Duodenal mucosa (tissue), 2 donors: Measurements from ENCODE around the gene C1orf122.

Experiments used
- H3K27ac ChIP-seq: one replicate; pipeline ENCODE4 v1.7.0; 2013; ENCODE audit warnings: low read depth, low read length
- H3K27me3 ChIP-seq, 2 donors: one replicate each; pipeline ENCODE4 v1.7.0; 2013; ENCODE audit warnings: low read length in 2 of 2, control low read depth in 1 of 2; ENCODE audit not compliant: insufficient read depth in 2 of 2, control insufficient read depth in 1 of 2
- H3K36me3 ChIP-seq, 2 donors: one replicate each; pipeline ENCODE4 v1.7.0; 2013; ENCODE audit warnings: low read length in 2 of 2, control low read depth in 1 of 2; ENCODE audit not compliant: insufficient read depth in 2 of 2, control insufficient read depth in 1 of 2
- H3K4me1 ChIP-seq, 2 donors: one replicate each; pipeline ENCODE4 v1.7.0; 2013; ENCODE audit warnings: low read length in 2 of 2, control low read depth in 1 of 2; ENCODE audit not compliant: insufficient read depth in 2 of 2, control insufficient read depth in 1 of 2
- H3K4me3 ChIP-seq, 2 donors: one replicate each; pipeline ENCODE4 v1.7.0; 2013; ENCODE audit warnings: low read length in 2 of 2, low read depth in 1 of 2
- H3K9ac ChIP-seq, 2 donors: one replicate each; pipeline ENCODE4 v1.7.0; 2013; ENCODE audit warnings: low read length in 2 of 2, low read depth in 1 of 2
- H3K9me3 ChIP-seq, 2 donors: one replicate each; pipeline ENCODE4 v1.7.0; 2013; ENCODE audit warnings: low read length in 2 of 2, control low read depth in 1 of 2; ENCODE audit not compliant: control insufficient read depth in 1 of 2

C1orf122 gene

DNA sequence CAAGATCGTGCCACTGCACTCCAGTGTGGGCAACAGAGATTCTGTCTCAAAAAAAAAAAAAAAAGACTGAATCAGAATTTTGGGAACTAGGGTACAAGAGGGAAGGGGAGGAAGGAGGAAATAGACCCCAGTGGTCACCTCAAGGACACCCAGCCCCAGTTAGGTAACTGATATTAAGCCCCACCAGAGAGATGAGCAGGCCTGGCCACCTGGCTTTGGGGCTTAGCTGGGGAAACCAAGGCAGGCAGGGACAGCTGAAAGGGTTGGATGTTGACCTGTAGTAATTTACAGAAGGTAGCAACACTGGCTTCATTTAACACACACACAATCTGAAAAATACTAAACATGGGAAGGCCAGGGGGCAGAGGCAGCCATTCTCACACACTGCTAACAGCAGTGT, 5.2 kb upstream of the C1orf122 start:
- Histone ChIP-seq H3K4me3 (no peak overlapping the region), H3K9ac (no peak overlapping the region), H3K36me3 (peaks cover 39 to 63% of the 10 kb centered on the region in 2 donors), H3K27ac (no peak overlapping the region), H3K27me3 (no peaks in the 10 kb centered on the region), H3K9me3 (no peaks in the 10 kb centered on the region), H3K4me1 (peaks cover 7 to 10% of the 10 kb centered on the region in 2 donors)

DNA sequence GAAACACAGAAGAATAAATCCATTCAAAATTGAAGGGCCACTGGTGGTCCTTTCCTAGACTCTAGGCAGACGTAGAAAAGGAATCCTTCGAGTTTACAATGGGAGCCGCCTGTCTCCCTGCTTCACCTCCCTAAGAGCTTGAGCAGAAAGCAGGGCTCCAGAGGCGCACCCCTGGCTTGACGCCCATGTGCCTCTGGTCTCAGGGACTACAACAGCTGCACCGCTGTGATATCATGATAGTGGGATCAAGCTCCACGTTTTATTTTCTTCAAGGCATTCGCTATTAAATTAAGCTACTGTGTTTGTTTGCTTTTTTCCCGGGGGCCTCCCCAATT, 403 bp upstream of the C1orf122 start:
- Histone ChIP-seq H3K36me3 (peaks cover 30 to 45% of the 10 kb centered on the region in 2 donors), H3K27ac (no peak overlapping the region), H3K27me3 (no peaks in the 10 kb centered on the region), H3K4me3 (peak overlapping the region; percentile 82 to 93), H3K9ac (peak overlapping the region; percentile 76 to 88), H3K4me1 (peaks cover 15 to 17% of the 10 kb centered on the region in 2 donors), H3K9me3 (no peaks in the 10 kb centered on the region)

DNA sequence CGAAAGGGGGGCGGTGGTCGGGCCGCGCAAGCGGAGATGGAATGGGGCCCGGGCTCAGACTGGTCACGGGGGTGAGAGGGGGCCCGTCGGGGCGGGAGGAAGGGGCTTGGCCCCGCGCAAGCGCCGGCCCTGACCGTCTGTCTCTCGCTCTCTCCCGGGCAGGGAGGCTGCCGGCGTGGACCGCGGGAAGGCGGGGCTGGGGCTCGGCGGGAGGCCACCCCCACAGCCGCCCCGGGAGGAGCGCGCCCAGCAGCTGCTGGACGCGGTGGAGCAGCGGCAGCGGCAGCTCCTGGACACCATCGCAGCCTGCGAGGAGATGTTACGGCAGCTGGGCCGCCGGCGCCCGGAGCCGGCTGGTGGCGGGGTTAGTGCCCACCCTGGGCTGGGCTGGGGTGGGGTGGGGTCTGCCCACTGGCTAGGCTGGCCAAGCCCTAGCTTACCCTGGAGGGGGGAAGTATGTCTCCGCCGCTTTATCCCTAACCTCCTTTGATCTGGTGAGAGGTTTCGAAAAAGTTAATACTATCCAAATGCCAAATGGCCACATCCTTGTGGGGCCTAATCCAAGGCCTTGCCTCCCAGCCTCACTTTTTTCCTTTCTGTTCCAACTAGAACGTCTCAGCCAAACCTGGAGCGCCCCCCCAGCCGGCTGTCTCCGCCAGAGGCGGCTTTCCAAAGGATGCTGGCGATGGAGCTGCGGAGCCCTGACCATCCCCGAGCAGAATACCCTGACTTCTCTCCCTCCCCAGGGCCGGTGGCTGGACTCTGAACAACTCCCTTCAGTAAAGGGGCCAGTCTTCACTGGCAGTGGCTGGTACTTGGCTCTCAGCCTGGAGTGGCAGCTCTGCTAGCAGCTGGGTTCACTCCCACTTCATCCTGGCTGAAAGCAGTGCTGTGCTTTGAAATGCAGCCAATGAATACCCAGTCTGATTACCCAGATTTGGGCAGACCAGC, 1.1 kb downstream of the C1orf122 start:
- Histone ChIP-seq H3K9ac (peak overlapping the region; percentile 61 to 68), H3K27me3 (no peaks in the 10 kb centered on the region), H3K9me3 (no peaks in the 10 kb centered on the region), H3K4me1 (peaks cover 15 to 17% of the 10 kb centered on the region in 2 donors), H3K4me3 (peak overlapping the region; percentile 82 to 93), H3K36me3 (peaks cover 24 to 30% of the 10 kb centered on the region in 2 donors), H3K27ac (peak overlapping the region; percentile 71)

DNA sequence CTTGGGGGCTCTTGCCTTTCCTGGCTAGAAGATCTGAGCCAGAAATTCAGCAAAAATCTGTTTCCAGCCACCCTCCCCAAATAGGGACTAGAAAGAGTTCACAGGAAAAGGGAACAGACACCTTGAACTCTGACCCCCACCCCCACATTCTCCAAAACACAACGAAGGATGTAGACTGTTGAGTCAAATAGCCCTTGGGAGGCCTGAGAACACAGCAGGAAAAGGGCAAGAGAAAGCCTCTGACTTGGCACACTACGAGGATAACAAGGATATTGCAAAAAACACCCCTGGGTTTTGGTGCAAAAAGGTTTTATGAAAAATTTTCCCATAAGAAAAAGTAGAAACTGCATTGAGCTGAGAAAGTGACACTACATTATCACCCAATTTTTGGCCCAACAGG, 2.4 kb downstream of the C1orf122 start:
- Histone ChIP-seq H3K9me3 (no peaks in the 10 kb centered on the region), H3K4me1 (peaks cover 15 to 17% of the 10 kb centered on the region in 2 donors), H3K4me3 (no peak overlapping the region), H3K36me3 (peaks cover 19 to 26% of the 10 kb centered on the region in 2 donors), H3K27me3 (no peaks in the 10 kb centered on the region), H3K27ac (no peak overlapping the region), H3K9ac (no peak overlapping the region)

- Histone ChIP-seq H3K9ac (no peak overlapping the region), H3K27ac (no peak overlapping the region), H3K4me3 (no peak overlapping the region), H3K9me3 (no peaks in the 10 kb centered on the region), H3K27me3 (no peaks in the 10 kb centered on the region), H3K4me1 (peaks cover 15 to 17% of the 10 kb centered on the region in 2 donors), H3K36me3 (peaks cover 23 to 27% of the 10 kb centered on the region in 2 donors)
These were observed 3.6 kb downstream of the C1orf122 start for GRCh38 chr1:37811027-37811655.

GRCh38 chr1:37813529-37814145, 6.0 kb downstream of the C1orf122 start:
- peaks cover 18 to 37% of the 10 kb centered on the region in 2 donors for H3K36me3 ChIP-seq
- H3K9me3 ChIP-seq: no peaks in the 10 kb centered on the region
- no peak overlapping the region for H3K9ac ChIP-seq
- H3K27me3 ChIP-seq: no peaks in the 10 kb centered on the region
- H3K4me3 ChIP-seq: no peak overlapping the region
- peaks cover 7% of the 10 kb centered on the region in 2 donors for H3K4me1 ChIP-seq
- H3K27ac ChIP-seq: no peak overlapping the region

DNA sequence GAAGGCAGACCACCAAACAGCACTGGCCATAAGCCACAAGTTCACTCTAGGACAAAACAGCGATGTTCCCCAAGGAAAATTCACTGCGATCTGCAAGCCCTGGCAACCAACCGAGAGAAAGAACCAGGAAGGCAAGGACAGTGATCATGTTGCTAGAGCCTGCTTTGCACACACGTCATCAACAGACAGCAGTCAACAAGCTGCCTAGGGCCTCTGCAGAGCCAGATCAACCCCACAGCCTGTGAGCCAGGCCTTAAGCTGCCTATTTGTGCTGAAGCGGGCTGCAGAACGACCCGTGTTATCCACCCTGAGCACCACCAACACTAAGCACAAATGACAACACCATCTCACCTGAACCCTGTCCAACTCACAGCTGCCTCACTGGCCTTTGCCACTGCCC, 6.7 kb downstream of the C1orf122 start:
- no peaks in the 10 kb centered on the region for H3K27me3 ChIP-seq
- no peaks in the 10 kb centered on the region for H3K9me3 ChIP-seq
- no peak overlapping the region for H3K4me3 ChIP-seq
- no peak overlapping the region for H3K9ac ChIP-seq
- H3K36me3 ChIP-seq: peaks cover 18 to 37% of the 10 kb centered on the region in 2 donors
- no peak overlapping the region for H3K27ac ChIP-seq
- H3K4me1 ChIP-seq: peaks cover 1 to 2% of the 10 kb centered on the region in 2 donors

DNA sequence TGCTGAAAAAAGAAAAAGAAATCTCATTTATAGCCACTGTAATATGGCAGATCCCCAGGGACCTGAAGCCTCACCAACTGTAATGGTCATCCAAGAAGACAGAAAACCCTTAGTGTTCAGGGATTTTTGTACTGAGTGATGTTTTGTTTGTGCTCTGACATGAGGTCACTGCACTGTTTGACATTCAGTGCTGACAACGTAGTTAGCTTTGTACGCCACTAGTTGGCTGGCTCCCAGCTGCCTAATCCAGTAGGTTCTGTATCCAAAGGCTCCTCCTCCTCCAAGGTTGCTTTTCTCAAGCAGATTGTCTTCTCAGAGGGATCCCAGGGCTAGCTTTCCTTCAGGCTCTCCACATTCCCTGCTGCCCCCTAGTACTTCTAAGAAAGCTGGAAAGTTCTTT, 9.9 kb downstream of the C1orf122 start:
- no peaks in the 10 kb centered on the region for H3K4me1 ChIP-seq
- H3K9me3 ChIP-seq: no peaks in the 10 kb centered on the region
- no peak overlapping the region for H3K9ac ChIP-seq
- no peak overlapping the region for H3K27ac ChIP-seq
- H3K27me3 ChIP-seq: no peaks in the 10 kb centered on the region
- H3K4me3 ChIP-seq: no peak overlapping the region
- peaks cover 29 to 59% of the 10 kb centered on the region in 2 donors for H3K36me3 ChIP-seq

DNA sequence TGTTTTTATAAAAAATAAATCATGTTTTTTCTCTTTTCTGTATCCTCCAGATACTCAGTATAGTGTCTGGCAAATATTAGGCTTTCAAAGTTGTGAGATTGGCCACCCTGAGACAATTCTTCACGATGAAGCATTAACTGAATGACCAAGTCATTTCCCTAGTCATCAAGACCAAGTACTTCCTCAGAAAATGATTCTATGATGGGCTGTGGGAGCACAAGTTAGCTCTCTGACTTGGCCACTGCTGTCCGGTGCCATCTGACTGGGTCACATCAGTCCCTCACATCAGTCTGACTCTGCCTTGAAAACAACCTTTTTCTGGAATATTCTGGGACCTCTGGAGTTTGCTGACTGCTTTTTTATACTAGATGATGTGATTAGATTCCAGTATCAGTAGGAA, 13.9 kb downstream of the C1orf122 start:
- peaks cover 16 to 54% of the 10 kb centered on the region in 2 donors for H3K36me3 ChIP-seq
- H3K27ac ChIP-seq: no peak overlapping the region
- H3K4me3 ChIP-seq: no peak overlapping the region
- H3K9me3 ChIP-seq: no peaks in the 10 kb centered on the region
- H3K9ac ChIP-seq: no peak overlapping the region
- H3K27me3 ChIP-seq: no peaks in the 10 kb centered on the region
- H3K4me1 ChIP-seq: no peaks in the 10 kb centered on the region
